ENCODE data around the gene CALHM2. TPM values are rescaled to one million over a fixed set of nuclear protein-coding genes. Genes with fewer than 3 reads are reported as not detected.

Gene CALHM2
- total and polyA plus RNA-seq, 9 donors: 42.1 to 105 (median 55.3) TPM

DNA sequence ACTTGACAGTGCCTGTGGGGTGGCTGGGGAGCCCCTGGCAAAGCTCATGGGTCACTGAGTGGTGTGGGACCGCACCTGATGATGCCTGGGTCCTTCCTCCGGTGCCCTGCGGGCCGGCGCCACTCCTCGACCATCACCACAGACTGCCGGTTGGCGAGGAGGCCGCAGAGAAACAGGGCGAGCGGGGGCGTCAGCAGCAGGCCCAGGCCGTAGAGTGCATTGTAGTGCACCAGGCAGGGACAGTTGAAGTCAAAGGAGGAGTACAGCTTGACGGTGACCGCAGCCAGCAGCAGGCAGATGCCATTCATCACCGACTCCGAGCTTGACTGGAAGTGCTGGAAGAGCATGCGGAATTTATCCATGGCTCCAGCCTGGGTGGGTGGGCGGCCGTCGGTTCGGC, 26.5 kb upstream of the CALHM2 start:
- TF ChIP-seq CTCF (IDR thresholded peaks at IDR 0.05) (no peak), EP300 (IDR thresholded peaks at IDR 0.05) (no peak), POLR2A (IDR thresholded peaks at IDR 0.05) (no peak)
- WGBS, 3 donors: 90 to 92% (median 91%) methylated on average over 22 of the region's 22 CpGs
- no peaks in the 10 kb centered on the region for H3K9me3 ChIP-seq
- intact Hi-C loops (cut with DNase I): loop anchor here in 1 of 4 donors (2.0 kb wide), 1 partner anchor 60 kb away; no protein-coding TSS in a partner anchor
- no peak for DNase-seq
- H3K4me3 ChIP-seq: no peak overlapping the region
- H3K36me3 ChIP-seq: no peaks in the 10 kb centered on the region
- no peak overlapping the region for H3K27ac ChIP-seq
- no peaks in the 10 kb centered on the region for H3K27me3 ChIP-seq
- H3K4me1 ChIP-seq (ENCODE audit: insufficient read depth): peaks cover 1% of the 10 kb centered on the region

GRCh38 chr10:103476046-103476768, 24.0 kb upstream of the CALHM2 start:
- no peak overlapping the region for H3K27ac ChIP-seq
- DNase-seq: no peak
- peaks cover 1% of the 10 kb centered on the region for H3K4me1 ChIP-seq (ENCODE audit: insufficient read depth)
- TF ChIP-seq POLR2A (IDR thresholded peaks at IDR 0.05) (no peak), EP300 (IDR thresholded peaks at IDR 0.05) (no peak), CTCF (IDR thresholded peaks at IDR 0.05) (no peak)
- H3K9me3 ChIP-seq: no peaks in the 10 kb centered on the region
- WGBS, 3 donors: 67 to 72% (median 72%) methylated on average over 11 of the region's 11 CpGs
- H3K36me3 ChIP-seq: no peaks in the 10 kb centered on the region
- H3K4me3 ChIP-seq: no peak overlapping the region
- intact Hi-C loops (cut with DNase I): no loop called here
- H3K27me3 ChIP-seq: no peaks in the 10 kb centered on the region

DNA sequence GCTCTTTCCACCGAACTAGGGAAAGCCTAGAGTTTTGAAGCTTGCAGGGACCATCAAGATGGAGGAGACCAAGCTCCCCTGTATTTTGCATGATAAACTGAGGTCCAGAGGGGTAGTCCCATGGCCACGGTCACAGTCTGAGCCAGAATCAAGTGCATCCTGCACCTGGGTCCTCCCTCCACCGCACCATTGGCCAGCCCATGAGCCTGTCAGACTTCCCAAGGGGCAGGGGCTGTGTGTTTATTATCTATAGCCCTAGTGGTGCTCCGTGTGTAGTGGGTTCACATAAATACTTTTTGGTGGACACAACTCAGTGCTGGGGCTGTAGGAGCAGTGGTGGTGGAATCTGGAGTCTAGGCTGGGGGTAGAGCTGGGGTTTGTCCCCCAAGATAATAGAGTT, 23.3 kb upstream of the CALHM2 start:
- no peaks in the 10 kb centered on the region for H3K27me3 ChIP-seq
- H3K4me3 ChIP-seq: no peak overlapping the region
- intact Hi-C loops (cut with DNase I): loop anchor here in 1 of 4 donors (2.0 kb wide), 1 partner anchor 57 kb away; no protein-coding TSS in a partner anchor
- WGBS, 3 donors: 78 to 83% (median 79%) methylated on average over 4 of the region's 4 CpGs
- H3K36me3 ChIP-seq: no peaks in the 10 kb centered on the region
- H3K27ac ChIP-seq: no peak overlapping the region
- H3K4me1 ChIP-seq (ENCODE audit: insufficient read depth): no peaks in the 10 kb centered on the region
- TF ChIP-seq EP300 (IDR thresholded peaks at IDR 0.05) (no peak), POLR2A (IDR thresholded peaks at IDR 0.05) (no peak), CTCF (IDR thresholded peaks at IDR 0.05) (no peak)
- H3K9me3 ChIP-seq: no peaks in the 10 kb centered on the region
- DNase-seq: no peak

DNA sequence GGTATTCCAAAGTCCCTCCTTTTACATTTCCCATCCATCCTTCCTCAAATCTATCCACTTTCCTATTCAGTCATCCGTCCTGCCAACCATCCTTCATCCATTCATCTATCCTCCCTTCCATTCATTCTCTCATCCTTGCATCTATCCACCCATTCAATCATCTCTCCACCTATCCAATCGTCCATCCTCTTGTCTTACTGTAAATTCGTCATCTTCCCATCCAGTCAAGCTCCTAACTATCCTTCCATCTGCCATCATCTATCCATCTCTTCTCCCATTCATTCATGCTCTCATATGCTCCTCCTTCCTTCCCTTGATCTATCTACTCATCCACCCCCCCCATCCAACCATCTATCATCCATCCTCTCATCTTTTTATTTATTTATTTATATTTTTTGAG, 21.9 kb upstream of the CALHM2 start:
- H3K4me1 ChIP-seq (ENCODE audit: insufficient read depth): no peaks in the 10 kb centered on the region
- 93 to 95% (median 93%) methylated on average over 3 of the region's 3 CpGs for WGBS, 3 donors
- TF ChIP-seq EP300 (IDR thresholded peaks at IDR 0.05) (no peak), CTCF (IDR thresholded peaks at IDR 0.05) (no peak), POLR2A (IDR thresholded peaks at IDR 0.05) (no peak)
- no peaks in the 10 kb centered on the region for H3K27me3 ChIP-seq
- H3K9me3 ChIP-seq: no peaks in the 10 kb centered on the region
- intact Hi-C loops (cut with DNase I): loop anchor here in 1 of 4 donors (2.0 kb wide), 1 partner anchor 55 kb away; no protein-coding TSS in a partner anchor
- no peaks in the 10 kb centered on the region for H3K36me3 ChIP-seq
- no peak overlapping the region for H3K27ac ChIP-seq
- H3K4me3 ChIP-seq: no peak overlapping the region
- DNase-seq: no peak
